A673 (cell line): ENCODE results near the gene ZNF277.

ENCODE experiments used
- CTCF ChIP-seq: fragments of 300-800, 200-600 bp; sonication (generic); conservative IDR thresholded peaks from 2 replicates; pipeline ENCODE4 v1.5.1; 2017; ENCODE audit warnings: low read depth, mild to moderate bottlenecking, antibody characterized with exemption, low read length, moderate library complexity, mixed read lengths
- EZH2 ChIP-seq: fragments of 200-600 bp; sonication (generic); IDR thresholded peaks from 2 replicates; pipeline ENCODE4 v1.6.1; 2017; ENCODE audit warnings: borderline replicate concordance, low read depth, mild to moderate bottlenecking, mixed read lengths, antibody characterized with exemption, low read length; ENCODE audit not compliant: poor library complexity, severe bottlenecking

GRCh38 chr7:112300831-112301407, 94.4 kb downstream of the ZNF277 start:
- TF ChIP-seq CTCF (no peak), EZH2 (no peak)
